Effector memory CD4-positive, alpha-beta T cell (primary cell): ENCODE data around the gene CDH22.

Experiments used
- DNase-seq, 3 donors: peaks; one replicate each; pipeline ENCODE4 v3.0.0-alpha.2; 2020
- H3K27ac ChIP-seq: 2 replicates; pipeline ENCODE4 v1.7.0; 2013; ENCODE audit warnings: mild to moderate bottlenecking, low read length, moderate library complexity; ENCODE audit not compliant: insufficient read depth, poor library complexity, severe bottlenecking
- H3K27me3 ChIP-seq: replicated peaks from 2 replicates; pipeline ENCODE4 v1.7.0; 2013; ENCODE audit warnings: mild to moderate bottlenecking, low read length; ENCODE audit not compliant: insufficient read depth, control insufficient read depth, poor library complexity, severe bottlenecking
- H3K36me3 ChIP-seq: 2 replicates; pipeline ENCODE4 v1.7.0; 2013; ENCODE audit warnings: mild to moderate bottlenecking, low read length, moderate library complexity; ENCODE audit not compliant: control insufficient read depth, insufficient read depth
- H3K4me1 ChIP-seq: 2 replicates; pipeline ENCODE4 v1.7.0; 2013; ENCODE audit warnings: low read length, mild to moderate bottlenecking; ENCODE audit not compliant: control insufficient read depth, insufficient read depth, poor library complexity, severe bottlenecking
- H3K4me3 ChIP-seq: 2 replicates; pipeline ENCODE4 v1.7.0; 2013; ENCODE audit warnings: low read length, low read depth, mild to moderate bottlenecking; ENCODE audit not compliant: insufficient read depth, poor library complexity, severe bottlenecking
- H3K9me3 ChIP-seq: 2 replicates; pipeline ENCODE4 v1.7.0; 2013; ENCODE audit warnings: mild to moderate bottlenecking, low read length, moderate library complexity; ENCODE audit not compliant: control insufficient read depth

Gene CDH22

GRCh38 chr20:46309945-46310344 lies 1.6 kb upstream of the CDH22 start:
- no peak overlapping the region for H3K4me3 ChIP-seq
- H3K27me3 ChIP-seq: peaks cover 51% of the 10 kb centered on the region
- DNase-seq: no peak
- H3K9me3 ChIP-seq: no peaks in the 10 kb centered on the region
- H3K36me3 ChIP-seq: no peaks in the 10 kb centered on the region
- no peak overlapping the region for H3K27ac ChIP-seq
- H3K4me1 ChIP-seq: peaks cover 14% of the 10 kb centered on the region

GRCh38 chr20:46307999-46308257 lies 370 bp downstream of the CDH22 start:
- H3K36me3 ChIP-seq: no peaks in the 10 kb centered on the region
- no peak overlapping the region for H3K27ac ChIP-seq
- DNase-seq: no peak
- H3K4me1 ChIP-seq: peaks cover 14% of the 10 kb centered on the region
- H3K9me3 ChIP-seq: no peaks in the 10 kb centered on the region
- peaks cover 43% of the 10 kb centered on the region for H3K27me3 ChIP-seq
- peak overlapping the region; percentile 50 for H3K4me3 ChIP-seq

GRCh38 chr20:46307139-46307998 lies 929 bp downstream of the CDH22 start:
- H3K27me3 ChIP-seq: peaks cover 37% of the 10 kb centered on the region
- peaks cover 8% of the 10 kb centered on the region for H3K4me1 ChIP-seq
- H3K27ac ChIP-seq: no peak overlapping the region
- DNase-seq: peak; percentile 46 to 55 (median 49)
- no peaks in the 10 kb centered on the region for H3K36me3 ChIP-seq
- H3K9me3 ChIP-seq: no peaks in the 10 kb centered on the region
- peak overlapping the region; percentile 50 for H3K4me3 ChIP-seq

- peaks cover 33% of the 10 kb centered on the region for H3K27me3 ChIP-seq
- H3K4me3 ChIP-seq: peak overlapping the region; percentile 50
Measured at GRCh38 chr20:46306743-46307138, 1.6 kb downstream of the CDH22 start.

GRCh38 chr20:46305973-46306360 lies 2.3 kb downstream of the CDH22 start:
- Histone ChIP-seq H3K4me3 (no peak overlapping the region), H3K27me3 (peaks cover 33% of the 10 kb centered on the region), H3K27ac (no peak overlapping the region), H3K36me3 (no peaks in the 10 kb centered on the region), H3K9me3 (no peaks in the 10 kb centered on the region), H3K4me1 (peaks cover 8% of the 10 kb centered on the region)
- no peak for DNase-seq

More at GRCh38 chr20:46306743-46307138, 1.6 kb downstream of the CDH22 start:
- Histone ChIP-seq H3K36me3 (no peaks in the 10 kb centered on the region), H3K4me1 (peaks cover 8% of the 10 kb centered on the region), H3K27ac (no peak overlapping the region), H3K9me3 (no peaks in the 10 kb centered on the region)
- DNase-seq: no peak

DNA sequence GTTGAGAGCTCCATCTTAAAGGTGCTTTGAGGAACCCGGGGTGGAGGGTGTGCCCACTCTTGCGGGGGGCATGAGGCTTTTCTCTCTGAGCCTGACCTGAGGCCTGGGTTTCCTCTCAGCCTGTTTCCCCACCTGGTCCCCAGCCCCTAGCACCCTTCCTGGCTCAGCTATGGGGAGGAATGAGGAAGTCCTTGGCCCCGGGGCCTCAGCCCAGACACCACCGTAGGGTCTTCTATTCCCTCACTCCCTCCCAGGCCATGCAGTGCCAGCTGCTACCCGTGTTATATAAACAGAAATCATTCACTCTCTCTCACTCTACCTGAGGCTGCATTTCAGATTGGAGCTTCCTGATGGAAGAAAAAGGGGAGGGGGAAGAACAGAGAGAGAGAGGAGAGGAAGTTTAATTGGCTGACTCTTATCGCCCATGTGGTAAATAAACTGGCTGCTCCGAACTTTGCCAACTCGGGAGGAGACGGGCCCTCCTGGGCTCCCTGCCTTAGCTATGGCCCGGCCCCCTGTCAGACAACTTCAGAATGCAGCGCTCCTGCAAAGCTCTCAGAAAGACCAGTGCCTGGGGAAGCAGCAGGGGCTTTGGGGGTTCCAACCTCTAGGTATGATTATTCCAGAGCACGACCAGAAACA lies 2.8 kb downstream of the CDH22 start:
- H3K9me3 ChIP-seq: no peaks in the 10 kb centered on the region
- H3K4me1 ChIP-seq: peaks cover 8% of the 10 kb centered on the region
- no peak overlapping the region for H3K27ac ChIP-seq
- H3K27me3 ChIP-seq: peaks cover 33% of the 10 kb centered on the region
- DNase-seq: no peak
- no peaks in the 10 kb centered on the region for H3K36me3 ChIP-seq
- H3K4me3 ChIP-seq: no peak overlapping the region

GRCh38 chr20:46304852-46305251 lies 3.4 kb downstream of the CDH22 start:
- Histone ChIP-seq H3K4me1 (peaks cover 8% of the 10 kb centered on the region), H3K27me3 (peaks cover 31% of the 10 kb centered on the region)
- no peak for DNase-seq

DNA sequence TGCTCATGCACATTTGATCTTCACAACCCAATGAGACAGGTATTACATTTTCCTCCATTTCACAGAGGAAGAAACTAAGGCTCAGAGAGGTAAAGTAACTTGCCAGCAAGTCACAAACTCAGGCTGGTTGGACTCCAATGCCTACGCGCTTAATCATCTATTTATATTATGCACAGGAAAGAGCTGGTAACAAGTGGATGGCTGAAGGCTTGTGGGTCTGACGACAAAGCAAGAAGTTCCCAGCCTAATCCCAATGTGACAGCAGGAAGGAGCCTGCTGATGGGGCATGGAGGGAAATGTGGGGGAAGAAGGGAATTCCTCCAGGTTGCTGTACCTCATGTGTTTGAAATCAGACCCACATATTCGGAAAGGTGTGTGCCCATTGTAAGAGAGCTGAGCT lies 3.9 kb downstream of the CDH22 start:
- Histone ChIP-seq H3K9me3 (no peaks in the 10 kb centered on the region), H3K27me3 (peaks cover 26% of the 10 kb centered on the region), H3K27ac (no peak overlapping the region), H3K4me3 (no peak overlapping the region), H3K36me3 (no peaks in the 10 kb centered on the region), H3K4me1 (peaks cover 8% of the 10 kb centered on the region)
- DNase-seq: no peak

More at GRCh38 chr20:46304852-46305251, 3.4 kb downstream of the CDH22 start:
- Histone ChIP-seq H3K36me3 (no peaks in the 10 kb centered on the region), H3K4me3 (no peak overlapping the region), H3K27ac (no peak overlapping the region), H3K9me3 (no peaks in the 10 kb centered on the region)

- Histone ChIP-seq H3K27me3 (peaks cover 18% of the 10 kb centered on the region), H3K27ac (no peak overlapping the region), H3K36me3 (no peaks in the 10 kb centered on the region), H3K4me3 (no peak overlapping the region), H3K9me3 (no peaks in the 10 kb centered on the region), H3K4me1 (peaks cover 4% of the 10 kb centered on the region)
- DNase-seq: no peak
Measured at GRCh38 chr20:46303176-46303956, 4.9 kb downstream of the CDH22 start.

DNA sequence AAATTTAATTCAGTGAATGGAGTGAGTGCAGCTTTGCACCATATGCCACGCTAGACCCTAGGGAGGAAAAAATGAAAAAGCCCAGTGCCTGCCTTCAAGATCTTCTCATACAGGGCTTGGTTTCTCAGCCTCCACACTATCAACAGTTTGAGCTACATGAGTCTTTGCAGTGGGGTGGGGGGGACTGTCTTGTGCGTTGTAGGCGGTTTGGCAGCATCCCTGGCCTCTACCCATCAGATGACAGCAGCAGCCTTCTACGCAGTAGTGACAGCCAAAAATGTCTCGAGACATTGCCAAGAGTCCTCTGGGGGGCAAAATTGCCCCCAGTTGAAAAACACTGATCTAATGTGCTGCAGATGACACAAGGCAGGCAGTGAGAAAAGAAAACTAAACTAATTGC lies 6.2 kb downstream of the CDH22 start:
- Histone ChIP-seq H3K27ac (no peak overlapping the region), H3K4me3 (no peak overlapping the region), H3K9me3 (no peaks in the 10 kb centered on the region), H3K4me1 (peaks cover under 1% of the 10 kb centered on the region), H3K27me3 (peaks cover 7% of the 10 kb centered on the region), H3K36me3 (no peaks in the 10 kb centered on the region)
- DNase-seq: no peak
